Retinal pigment epithelial cell (primary cell): ENCODE measurements around the gene AADAT.

Experiments
- DNase-seq: peaks from one replicate; pipeline ENCODE4 v3.0.0-alpha.2; 2010; ENCODE audit warnings: low read depth
- H3K4me3 ChIP-seq: 2 replicates; pipeline ENCODE4 v1.5.1; 2011; ENCODE audit warnings: mild to moderate bottlenecking, low read length, control low read depth, moderate library complexity
- TF ChIP-seq, protein P1 (sequence below): conservative IDR thresholded peaks from 2 replicates; pipeline ENCODE4 v1.5.1; 2011; ENCODE audit warnings: low read depth, low read length, control low read depth, inconsistent platforms

The AADAT gene

DNA sequence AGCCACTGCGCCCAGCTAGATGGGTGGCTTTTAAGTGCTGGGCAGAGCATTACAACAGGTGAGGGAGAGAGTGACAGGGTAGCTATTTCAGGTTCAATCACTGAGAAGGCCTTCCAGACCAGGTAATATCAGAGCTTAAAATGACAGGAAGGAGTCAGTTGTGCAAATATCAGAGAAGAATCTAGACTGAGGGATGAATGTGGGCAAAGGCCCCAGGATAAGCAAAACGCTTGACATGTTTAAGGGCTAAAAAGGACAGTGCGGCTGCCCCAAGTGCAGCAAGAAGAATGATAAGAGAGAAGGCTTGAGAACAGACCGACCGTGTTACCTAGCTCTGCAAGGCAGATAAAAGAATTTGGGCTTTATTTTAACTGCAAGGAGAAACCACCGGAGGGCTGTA is 18.6 kb downstream of the AADAT start:
- TF ChIP-seq, protein P1, sequence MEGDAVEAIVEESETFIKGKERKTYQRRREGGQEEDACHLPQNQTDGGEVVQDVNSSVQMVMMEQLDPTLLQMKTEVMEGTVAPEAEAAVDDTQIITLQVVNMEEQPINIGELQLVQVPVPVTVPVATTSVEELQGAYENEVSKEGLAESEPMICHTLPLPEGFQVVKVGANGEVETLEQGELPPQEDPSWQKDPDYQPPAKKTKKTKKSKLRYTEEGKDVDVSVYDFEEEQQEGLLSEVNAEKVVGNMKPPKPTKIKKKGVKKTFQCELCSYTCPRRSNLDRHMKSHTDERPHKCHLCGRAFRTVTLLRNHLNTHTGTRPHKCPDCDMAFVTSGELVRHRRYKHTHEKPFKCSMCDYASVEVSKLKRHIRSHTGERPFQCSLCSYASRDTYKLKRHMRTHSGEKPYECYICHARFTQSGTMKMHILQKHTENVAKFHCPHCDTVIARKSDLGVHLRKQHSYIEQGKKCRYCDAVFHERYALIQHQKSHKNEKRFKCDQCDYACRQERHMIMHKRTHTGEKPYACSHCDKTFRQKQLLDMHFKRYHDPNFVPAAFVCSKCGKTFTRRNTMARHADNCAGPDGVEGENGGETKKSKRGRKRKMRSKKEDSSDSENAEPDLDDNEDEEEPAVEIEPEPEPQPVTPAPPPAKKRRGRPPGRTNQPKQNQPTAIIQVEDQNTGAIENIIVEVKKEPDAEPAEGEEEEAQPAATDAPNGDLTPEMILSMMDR = no peak
- no peak overlapping the region for H3K4me3 ChIP-seq
- DNase-seq = no peak

DNA sequence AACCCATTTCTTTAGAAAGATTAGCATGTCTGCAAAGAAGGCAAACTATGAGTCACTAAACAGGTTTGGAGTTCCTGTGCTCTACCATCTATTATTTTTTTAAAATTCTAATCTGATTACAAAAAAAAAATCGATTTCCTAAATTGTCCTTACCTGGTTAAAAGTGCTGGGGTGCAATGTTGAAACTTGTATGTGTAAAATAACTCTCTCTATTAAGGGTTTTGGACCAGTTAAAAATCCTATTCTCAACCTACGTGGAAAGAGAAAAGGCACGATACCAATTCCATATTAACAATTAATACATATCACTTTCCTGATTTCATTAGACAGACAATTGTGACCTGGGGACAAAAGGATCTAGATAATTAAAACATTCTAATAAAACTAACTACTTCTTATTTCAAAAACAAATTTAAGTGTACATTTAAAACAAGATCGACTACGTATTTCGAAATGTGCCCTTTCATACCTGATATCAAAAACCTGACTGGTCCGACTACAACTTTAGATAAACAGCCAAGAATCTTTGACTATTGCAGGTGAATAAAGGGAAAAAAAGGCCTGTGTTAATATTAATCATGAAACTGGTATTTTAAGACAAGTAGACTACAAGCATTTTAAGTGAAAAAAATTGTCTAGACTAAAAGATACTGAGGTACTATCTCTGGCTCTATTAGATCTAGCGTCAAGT is 21.2 kb downstream of the AADAT start:
- TF ChIP-seq, protein P1 = no peak
- no peak overlapping the region for H3K4me3 ChIP-seq
- DNase-seq = no peak

DNA sequence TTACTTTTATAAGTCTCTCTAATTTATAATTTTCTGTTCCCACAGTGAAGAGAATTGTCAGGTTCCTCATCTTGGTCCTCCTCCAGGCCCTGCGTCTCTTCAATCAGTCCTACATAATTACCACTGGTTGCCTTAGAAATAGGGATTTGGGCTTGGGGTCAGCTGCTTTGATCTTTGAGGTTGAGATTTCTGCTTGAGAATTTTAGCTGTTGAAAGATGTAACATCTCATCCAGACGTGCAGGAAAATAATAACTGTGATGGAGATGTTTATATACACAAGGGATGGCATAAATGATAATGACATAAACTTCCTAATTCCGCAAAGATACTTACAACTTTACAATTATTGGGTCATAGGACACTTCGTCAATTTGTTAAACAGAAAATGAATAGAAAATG is 30.3 kb downstream of the AADAT start:
- no peak for DNase-seq
- TF ChIP-seq, protein P1 = no peak
- no peak overlapping the region for H3K4me3 ChIP-seq

DNA sequence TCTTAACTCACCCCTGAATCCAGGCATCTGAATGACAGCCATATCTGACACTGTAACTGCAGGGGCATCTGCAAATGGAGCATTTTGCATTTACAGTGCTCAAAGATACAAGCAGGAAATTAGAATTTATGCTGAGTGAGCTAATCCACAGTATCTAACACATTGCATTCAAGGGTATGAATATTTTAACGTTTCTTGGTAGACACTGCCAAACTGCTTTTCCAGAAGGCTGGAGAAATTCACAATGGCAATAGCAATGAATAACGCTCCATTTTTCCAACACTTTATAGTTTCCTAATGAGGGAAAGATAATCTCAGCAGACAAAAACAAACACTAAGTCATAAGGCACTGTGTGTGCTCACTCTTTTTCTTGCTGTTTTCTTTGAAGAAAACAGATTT is 30.9 kb downstream of the AADAT start:
- TF ChIP-seq, protein P1 = no peak
- H3K4me3 ChIP-seq = no peak overlapping the region
- no peak for DNase-seq

DNA sequence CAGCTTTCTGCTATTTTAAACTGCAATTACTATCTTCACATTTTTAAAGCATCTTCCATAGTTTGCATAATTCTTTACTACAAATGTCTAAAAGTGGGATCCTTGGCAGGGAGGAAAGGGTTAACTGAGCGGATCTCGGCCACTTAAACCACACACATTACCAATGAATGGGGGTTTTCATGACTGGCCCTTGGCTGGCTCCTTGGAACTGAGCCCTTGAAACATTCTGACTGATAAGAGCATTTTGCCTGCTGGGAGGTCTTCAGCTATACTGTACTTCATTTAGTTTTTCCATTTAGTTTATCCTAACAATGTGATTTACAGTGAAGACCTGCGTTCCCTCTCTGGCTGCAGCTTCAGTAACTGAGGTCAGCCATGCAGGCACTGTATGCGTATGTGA is 31.9 kb downstream of the AADAT start:
- H3K4me3 ChIP-seq = no peak overlapping the region
- TF ChIP-seq, protein P1 = no peak
- no peak for DNase-seq

DNA sequence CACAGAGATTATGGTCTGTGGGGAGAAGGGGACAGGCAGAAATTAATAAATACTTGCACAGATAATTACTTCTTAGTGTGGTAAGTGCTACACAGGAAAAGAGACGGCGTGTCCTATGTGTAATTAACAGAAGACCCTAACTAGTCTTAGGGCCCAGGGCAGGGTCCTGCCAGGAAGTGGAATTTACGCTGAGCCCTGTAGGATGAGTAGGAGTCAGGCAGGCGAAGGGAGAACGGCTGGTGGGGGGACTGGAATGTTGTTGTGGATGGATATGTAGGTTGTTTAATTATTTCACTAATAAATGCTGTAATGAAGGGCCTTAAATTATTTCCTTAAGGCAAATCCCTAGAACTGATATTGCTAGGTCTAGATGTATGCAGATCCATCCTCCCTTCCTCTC is 36.8 kb downstream of the AADAT start:
- TF ChIP-seq, protein P1 = no peak

DNA sequence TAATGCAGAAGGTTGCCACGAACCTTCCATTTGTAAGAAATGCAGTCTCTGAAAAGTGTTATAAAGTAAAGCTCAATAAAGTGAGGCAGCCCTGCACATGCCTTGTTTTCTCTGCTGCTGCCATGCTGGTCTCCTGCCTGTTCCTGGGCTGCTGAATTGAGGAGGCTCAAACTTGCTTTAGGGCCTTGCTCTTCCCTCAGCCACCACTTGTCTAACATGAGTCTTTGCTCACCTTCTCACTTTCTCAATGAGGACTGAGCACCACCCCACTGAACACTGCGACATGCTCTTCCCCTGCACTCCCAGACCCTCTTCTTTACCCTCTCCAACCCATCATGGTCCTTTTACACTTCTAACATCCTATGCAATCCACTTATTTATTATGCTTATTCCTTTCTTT is 38.4 kb downstream of the AADAT start:
- no peak for DNase-seq
- no peak overlapping the region for H3K4me3 ChIP-seq
- TF ChIP-seq, protein P1 = no peak

More for the DNA sequence above, 36.8 kb downstream of the AADAT start:
- H3K4me3 ChIP-seq = no peak overlapping the region
- no peak for DNase-seq
